GM21381 (cell line): ENCODE results near the gene TTLL9.
A peak's percentile ranks its signal among the peaks of the same experiment; 100 is the strongest.

Source experiments
- ATAC-seq: cut with Tn5 transposase; IDR thresholded peaks from one replicate; pipeline ENCODE4 v1.9.1; 2021; ENCODE audit warnings: mild to moderate bottlenecking, moderate library complexity; ENCODE audit not compliant: unreplicated experiment

Gene TTLL9

GRCh38 chr20:31877684-31878083 lies 7.2 kb downstream of the TTLL9 start:
- ATAC-seq: no peak

GRCh38 chr20:31879143-31879987 lies 8.9 kb downstream of the TTLL9 start:
- peak; percentile 90 for ATAC-seq

- ATAC-seq: no peak
These were observed 11.5 kb downstream of the TTLL9 start for GRCh38 chr20:31881945-31882344.

GRCh38 chr20:31883829-31884228 lies 13.4 kb downstream of the TTLL9 start:
- no peak for ATAC-seq

- no peak for ATAC-seq
These were observed 20.2 kb downstream of the TTLL9 start for GRCh38 chr20:31890646-31891045.

- ATAC-seq: peak; percentile 97
These were observed 24.7 kb downstream of the TTLL9 start for GRCh38 chr20:31894980-31895675.

GRCh38 chr20:31896049-31896448 lies 25.6 kb downstream of the TTLL9 start:
- ATAC-seq: no peak

- no peak for ATAC-seq
These were observed 27.1 kb downstream of the TTLL9 start for GRCh38 chr20:31897541-31897940.

- ATAC-seq: no peak
These were observed 31.2 kb downstream of the TTLL9 start for GRCh38 chr20:31901615-31902014.

- ATAC-seq: no peak
These were observed 33.4 kb downstream of the TTLL9 start for GRCh38 chr20:31903627-31904386.

GRCh38 chr20:31906001-31906400 lies 35.6 kb downstream of the TTLL9 start:
- ATAC-seq: no peak

GRCh38 chr20:31907046-31907445 lies 36.6 kb downstream of the TTLL9 start:
- no peak for ATAC-seq

- ATAC-seq: no peak
These were observed 37.6 kb downstream of the TTLL9 start for GRCh38 chr20:31908016-31908415.

- no peak for ATAC-seq
These were observed 38.0 kb downstream of the TTLL9 start for GRCh38 chr20:31908424-31908823.

GRCh38 chr20:31909253-31910070 lies 39.0 kb downstream of the TTLL9 start:
- ATAC-seq: no peak

GRCh38 chr20:31910071-31910803 lies 39.8 kb downstream of the TTLL9 start:
- ATAC-seq: no peak

GRCh38 chr20:31913431-31914157 lies 43.2 kb downstream of the TTLL9 start:
- no peak for ATAC-seq

- ATAC-seq: no peak
These were observed 43.7 kb downstream of the TTLL9 start for GRCh38 chr20:31914170-31914569.
